HG03064 (cell line): ENCODE measurements around the gene KLHL17.
"Not testable (repeated sequence)": the region's sequence is repeated elsewhere in the genome, so short reads cannot be mapped to it uniquely, and the experiment has no call there.

Experiments
- ATAC-seq: cut with Tn5 transposase; IDR thresholded peaks from one replicate; pipeline ENCODE4 v1.9.1; 2021; ENCODE audit warnings: low read depth; ENCODE audit not compliant: unreplicated experiment

The KLHL17 gene

GRCh38 chr1:978835-979743 lies 18.7 kb downstream of the KLHL17 start:
- no peak for ATAC-seq

GRCh38 chr1:979744-980072 lies 19.3 kb downstream of the KLHL17 start:
- ATAC-seq, result no peak

- ATAC-seq, result no peak
Observed at GRCh38 chr1:980137-980571, 19.8 kb downstream of the KLHL17 start.

- ATAC-seq, result no peak
Observed at GRCh38 chr1:980602-981395, 20.4 kb downstream of the KLHL17 start.

GRCh38 chr1:981491-981954 lies 21.1 kb downstream of the KLHL17 start:
- ATAC-seq, result no peak

DNA sequence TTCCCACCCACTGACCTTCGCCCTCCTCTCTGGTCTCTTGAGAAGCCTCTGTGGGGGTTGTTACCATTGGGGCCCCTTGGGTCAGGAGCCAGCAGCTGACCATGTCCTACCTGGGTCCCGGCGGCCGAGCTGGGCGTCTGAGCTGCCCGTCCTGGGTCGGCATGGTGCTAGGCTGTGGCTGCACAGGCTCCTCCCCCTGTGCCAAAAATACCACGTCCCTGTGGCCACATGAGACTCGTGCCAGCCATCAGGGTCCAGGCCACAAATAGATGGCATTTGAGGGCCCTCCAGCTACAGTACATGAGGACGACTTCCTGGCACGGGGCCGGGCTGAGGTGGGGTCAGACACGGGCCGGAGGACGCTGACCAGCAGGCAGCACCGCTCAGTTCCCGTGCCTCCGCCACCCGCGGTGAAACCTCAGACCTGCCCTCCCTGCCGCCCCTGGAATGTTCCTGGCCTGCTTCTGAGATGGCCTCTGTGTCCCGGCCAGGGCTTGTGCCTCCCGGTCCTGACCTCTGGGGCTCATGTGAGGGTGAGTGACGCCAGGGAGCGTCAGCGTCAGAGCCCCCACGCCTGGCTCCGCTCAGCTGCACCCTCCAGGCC lies 21.7 kb downstream of the KLHL17 start, which contains the start of gene PERM1:
PERM1 (minus strand) TSS at position 139 of the 604 bp plus-strand sequence. CDS start 1,064 bp downstream, outside the sequence.
- ATAC-seq, result no peak

DNA sequence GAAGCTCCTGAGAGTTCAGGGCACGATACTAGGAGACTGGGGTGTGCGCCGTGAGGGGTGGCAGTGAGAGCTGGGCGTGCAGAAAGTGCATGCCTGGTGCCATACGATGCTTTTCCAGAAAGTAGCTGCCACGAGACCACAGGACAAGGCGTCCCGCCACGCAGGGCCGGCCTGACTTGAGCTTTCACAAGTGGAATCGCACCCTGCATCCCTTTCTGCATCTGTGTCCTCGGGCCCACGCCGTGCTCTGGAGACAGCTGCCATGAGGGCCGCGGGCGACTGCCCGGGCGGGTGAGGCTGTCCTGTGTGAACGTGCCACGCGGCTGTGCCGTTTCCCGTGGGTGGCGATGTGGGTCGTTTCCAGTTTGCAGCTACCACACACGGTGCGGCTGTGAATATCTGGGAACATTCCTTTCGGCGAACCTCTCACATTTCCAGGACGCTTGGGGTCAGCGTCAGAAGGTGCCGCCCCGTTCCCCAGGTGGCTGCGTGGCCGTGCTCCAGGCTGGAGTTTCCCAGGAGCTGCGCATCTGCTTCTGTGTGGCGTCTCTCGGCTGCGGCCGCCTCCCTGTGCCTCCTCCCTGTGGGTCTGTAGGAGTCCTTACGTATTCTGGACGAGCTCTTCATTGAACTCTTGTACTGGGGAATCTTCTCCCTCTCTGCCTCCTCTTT lies 22.5 kb downstream of the KLHL17 start:
- no peak for ATAC-seq

- ATAC-seq, result no peak
Observed at GRCh38 chr1:983798-984475, 23.6 kb downstream of the KLHL17 start.

GRCh38 chr1:984476-984814 lies 24.1 kb downstream of the KLHL17 start:
- ATAC-seq, result no peak

GRCh38 chr1:985126-985525 lies 24.7 kb downstream of the KLHL17 start:
- no peak for ATAC-seq

- not testable (repeated sequence) for ATAC-seq
Observed at GRCh38 chr1:988061-988460, 27.7 kb downstream of the KLHL17 start.

DNA sequence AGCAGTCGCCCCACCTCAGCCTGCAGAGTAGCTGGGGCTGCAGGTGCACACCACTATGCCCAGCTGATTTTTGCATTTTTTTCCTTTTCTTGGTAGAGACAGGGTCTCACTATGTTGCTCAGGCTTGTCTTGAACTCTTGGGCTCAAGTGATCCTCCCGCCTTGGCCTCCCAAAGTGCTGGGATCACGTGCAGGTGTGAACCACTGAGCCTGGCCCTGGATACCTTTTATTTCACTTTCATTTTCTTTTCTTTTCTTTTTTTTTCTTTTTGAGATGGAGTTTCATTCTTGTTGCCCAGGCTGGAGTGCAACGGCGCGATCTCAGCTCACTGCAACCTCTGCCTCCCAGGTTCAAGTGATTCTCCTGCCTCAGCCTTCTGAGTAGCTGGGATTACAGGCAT lies 30.9 kb downstream of the KLHL17 start:
- not testable (repeated sequence) for ATAC-seq

GRCh38 chr1:991895-992294 lies 31.5 kb downstream of the KLHL17 start:
- no peak for ATAC-seq

GRCh38 chr1:992362-992761 lies 32.0 kb downstream of the KLHL17 start:
- no peak for ATAC-seq

GRCh38 chr1:993379-993995 lies 33.1 kb downstream of the KLHL17 start:
- ATAC-seq, result no peak

DNA sequence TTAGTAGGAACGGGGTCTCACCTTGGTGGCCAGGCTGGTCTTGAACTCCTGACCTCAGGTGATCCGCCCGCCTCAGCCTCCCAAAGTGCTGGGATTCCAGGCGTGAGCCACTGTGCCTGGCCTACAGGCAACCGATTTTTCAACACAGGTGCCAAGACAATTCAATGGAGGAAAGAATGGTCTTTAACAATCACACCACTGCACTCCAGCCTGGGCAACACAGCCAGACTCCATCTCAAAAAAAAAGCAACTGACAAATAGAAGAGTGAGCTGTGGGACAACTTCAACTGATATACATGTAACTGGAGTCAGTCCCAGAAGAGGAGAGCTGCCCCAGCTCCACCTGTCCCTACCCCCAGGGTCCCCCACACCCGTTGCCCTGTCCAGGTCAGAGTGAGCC lies 34.2 kb downstream of the KLHL17 start:
- not testable (repeated sequence) for ATAC-seq

- no peak for ATAC-seq
Observed at GRCh38 chr1:995665-996633, 35.6 kb downstream of the KLHL17 start.
